Glutamatergic neuron (in vitro differentiated cells): ENCODE results near the gene G2E3. TPM values are rescaled to one million over a fixed set of nuclear protein-coding genes. Genes with fewer than 3 reads are reported as not detected.

ENCODE experiments used
- DNase-seq: peaks from one replicate; pipeline ENCODE4 v3.0.0; 2022
- H3K27ac Mint-ChIP-seq: one replicate; pipeline ENCODE4 v1.8.0; 2020; ENCODE audit warnings: mild to moderate bottlenecking, mixed read lengths, inconsistent platforms; ENCODE audit not compliant: unreplicated experiment
- H3K27me3 Mint-ChIP-seq: one replicate; pipeline ENCODE4 v1.8.0; 2020; ENCODE audit warnings: mild to moderate bottlenecking, moderate library complexity, mixed read lengths, inconsistent platforms; ENCODE audit not compliant: unreplicated experiment
- H3K36me3 Mint-ChIP-seq: one replicate; pipeline ENCODE4 v1.8.0; 2020; ENCODE audit warnings: mild to moderate bottlenecking, mixed read lengths, inconsistent platforms; ENCODE audit not compliant: unreplicated experiment
- H3K4me1 Mint-ChIP-seq: one replicate; pipeline ENCODE4 v1.8.0; 2020; ENCODE audit warnings: mild to moderate bottlenecking, low read depth, mixed read lengths, inconsistent platforms; ENCODE audit not compliant: unreplicated experiment
- H3K4me3 Mint-ChIP-seq: one replicate; pipeline ENCODE4 v1.8.0; 2020; ENCODE audit warnings: mild to moderate bottlenecking, mixed read lengths, inconsistent platforms; ENCODE audit not compliant: unreplicated experiment
- H3K9me3 Mint-ChIP-seq: one replicate; pipeline ENCODE4 v1.8.0; 2020; ENCODE audit warnings: mild to moderate bottlenecking, moderate library complexity, mixed read lengths, inconsistent platforms; ENCODE audit not compliant: unreplicated experiment
- CTCF ChIP-seq: fragments of 200-600 bp; sonication (generic); IDR thresholded peaks from one replicate; pipeline ENCODE4 v1.5.0; 2021; ENCODE audit not compliant: partially characterized antibody, unreplicated experiment
- total RNA-seq: library from RNA; stranded (reverse); fragmentation: NEBNext Ultra II Directional; extraction: Animal tissue kit (Norgen Biotek cat#: 25700); gene quantifications from one replicate; pipeline ENCODE4 v1.2.1, GENCODE V29; 2021; ENCODE audit not compliant: unreplicated experiment

The G2E3 gene
- total RNA-seq, 1 donor from 2014 or later = 31.4 TPM

- Mint-ChIP-seq H3K27ac (no peak overlapping the region), H3K4me1 (peaks cover 2% of the 10 kb centered on the region), H3K27me3 (no peaks in the 10 kb centered on the region), H3K4me3 (no peak overlapping the region), H3K36me3 (peaks cover 24% of the 10 kb centered on the region), H3K9me3 (no peaks in the 10 kb centered on the region)
- DNase-seq = no peak
- TF ChIP-seq CTCF = no peak
Observed at GRCh38 chr14:30580616-30581282, 21.8 kb downstream of the G2E3 start.

GRCh38 chr14:30581283-30581625, 22.3 kb downstream of the G2E3 start:
- H3K36me3 Mint-ChIP-seq = peaks cover 25% of the 10 kb centered on the region
- H3K27ac Mint-ChIP-seq = no peak overlapping the region
- H3K27me3 Mint-ChIP-seq = no peaks in the 10 kb centered on the region
- DNase-seq = no peak
- H3K4me3 Mint-ChIP-seq = no peak overlapping the region
- no peaks in the 10 kb centered on the region for H3K9me3 Mint-ChIP-seq
- TF ChIP-seq CTCF = no peak
- H3K4me1 Mint-ChIP-seq = peaks cover 2% of the 10 kb centered on the region

- peaks cover 2% of the 10 kb centered on the region for H3K4me1 Mint-ChIP-seq
- DNase-seq = no peak
- H3K4me3 Mint-ChIP-seq = no peak overlapping the region
- no peak overlapping the region for H3K27ac Mint-ChIP-seq
- H3K27me3 Mint-ChIP-seq = no peaks in the 10 kb centered on the region
- no peak for TF ChIP-seq CTCF
- H3K36me3 Mint-ChIP-seq = peaks cover 25% of the 10 kb centered on the region
- no peaks in the 10 kb centered on the region for H3K9me3 Mint-ChIP-seq
Observed at GRCh38 chr14:30582376-30582775, 23.4 kb downstream of the G2E3 start.

- Mint-ChIP-seq H3K4me3 (no peak overlapping the region), H3K27me3 (no peaks in the 10 kb centered on the region), H3K4me1 (no peaks in the 10 kb centered on the region), H3K36me3 (peaks cover 25% of the 10 kb centered on the region), H3K27ac (no peak overlapping the region), H3K9me3 (no peaks in the 10 kb centered on the region)
- no peak for TF ChIP-seq CTCF
- no peak for DNase-seq
Observed at GRCh38 chr14:30584058-30584630, 25.2 kb downstream of the G2E3 start.

GRCh38 chr14:30585204-30585603, 26.2 kb downstream of the G2E3 start:
- DNase-seq = no peak
- no peaks in the 10 kb centered on the region for H3K9me3 Mint-ChIP-seq
- peaks cover 25% of the 10 kb centered on the region for H3K36me3 Mint-ChIP-seq
- no peaks in the 10 kb centered on the region for H3K4me1 Mint-ChIP-seq
- H3K27ac Mint-ChIP-seq = no peak overlapping the region
- no peak for TF ChIP-seq CTCF
- H3K27me3 Mint-ChIP-seq = no peaks in the 10 kb centered on the region
- H3K4me3 Mint-ChIP-seq = no peak overlapping the region
